Gastrocnemius medialis (tissue), 4 donors: Measurements from ENCODE around the gene STX3.

Experiments used
- POLR2A ChIP-seq, 2 donors: fragments of 450-650 bp; IDR thresholded peaks; one replicate each; pipeline ENCODE4 v1.6.1; 2017; ENCODE audit warnings: antibody characterized with exemption in 2 of 2, mild to moderate bottlenecking in 2 of 2, moderate library complexity in 2 of 2
- TF ChIP-seq, protein P1 (sequence below), 5 experiments: fragments of 450-650 bp in 3 of 5; fragments of 200-600 bp in 2 of 5; sonication (generic) in 2 of 5; IDR thresholded peaks in 4 of 5; conservative IDR thresholded peaks in 1 of 5; 1 replicate in 4 of 5; 2 replicates in 1 of 5; pipeline ENCODE4 v1.5.1; 2016 to 2019; ENCODE audit warnings: antibody characterized with exemption in 5 of 5, mild to moderate bottlenecking in 3 of 5, moderate library complexity in 3 of 5

DNA sequence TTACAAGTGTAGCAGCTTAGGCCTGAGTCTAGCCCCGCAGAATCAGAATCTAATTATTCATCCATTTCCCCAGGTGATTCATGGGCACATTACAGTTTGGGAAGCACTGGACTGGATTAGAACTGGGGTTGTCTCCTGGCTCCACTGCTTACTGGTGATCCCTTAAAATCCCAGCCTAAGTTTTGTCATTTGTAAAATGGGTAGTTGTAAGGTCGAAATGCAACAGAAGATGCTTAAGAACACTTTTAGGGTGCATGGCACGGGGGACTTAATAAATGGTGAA is 1.3 kb downstream of the STX3 start:
- no peak for TF ChIP-seq POLR2A (IDR thresholded peaks at IDR 0.05)
- TF ChIP-seq, protein P1, sequence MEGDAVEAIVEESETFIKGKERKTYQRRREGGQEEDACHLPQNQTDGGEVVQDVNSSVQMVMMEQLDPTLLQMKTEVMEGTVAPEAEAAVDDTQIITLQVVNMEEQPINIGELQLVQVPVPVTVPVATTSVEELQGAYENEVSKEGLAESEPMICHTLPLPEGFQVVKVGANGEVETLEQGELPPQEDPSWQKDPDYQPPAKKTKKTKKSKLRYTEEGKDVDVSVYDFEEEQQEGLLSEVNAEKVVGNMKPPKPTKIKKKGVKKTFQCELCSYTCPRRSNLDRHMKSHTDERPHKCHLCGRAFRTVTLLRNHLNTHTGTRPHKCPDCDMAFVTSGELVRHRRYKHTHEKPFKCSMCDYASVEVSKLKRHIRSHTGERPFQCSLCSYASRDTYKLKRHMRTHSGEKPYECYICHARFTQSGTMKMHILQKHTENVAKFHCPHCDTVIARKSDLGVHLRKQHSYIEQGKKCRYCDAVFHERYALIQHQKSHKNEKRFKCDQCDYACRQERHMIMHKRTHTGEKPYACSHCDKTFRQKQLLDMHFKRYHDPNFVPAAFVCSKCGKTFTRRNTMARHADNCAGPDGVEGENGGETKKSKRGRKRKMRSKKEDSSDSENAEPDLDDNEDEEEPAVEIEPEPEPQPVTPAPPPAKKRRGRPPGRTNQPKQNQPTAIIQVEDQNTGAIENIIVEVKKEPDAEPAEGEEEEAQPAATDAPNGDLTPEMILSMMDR (IDR thresholded peaks at IDR 0.05 in 4 of 5, conservative IDR thresholded peaks at IDR 0.05 in 1 of 5), result no peak
